ENCODE measurements around the gene SEC14L5.
A peak's percentile ranks its signal among the peaks of the same experiment; 100 is the strongest.
"Not testable (repeated sequence)": the region's sequence is repeated elsewhere in the genome, so short reads cannot be mapped to it uniquely, and the experiment has no call there.

Gene SEC14L5

GRCh38 chr16:4931381-4931780, 26.7 kb upstream of the SEC14L5 start:
- no peak for DNase-seq

GRCh38 chr16:4933433-4933832, 24.7 kb upstream of the SEC14L5 start:
- no peak for DNase-seq

GRCh38 chr16:4933871-4934395, 24.2 kb upstream of the SEC14L5 start:
- no peak for DNase-seq

GRCh38 chr16:4934591-4934990, 23.5 kb upstream of the SEC14L5 start:
- DNase-seq = no peak

- no peak for DNase-seq
These were observed 22.8 kb upstream of the SEC14L5 start for GRCh38 chr16:4935241-4935855.

GRCh38 chr16:4936181-4936990, 21.7 kb upstream of the SEC14L5 start:
- DNase-seq = no peak

GRCh38 chr16:4936991-4937781, 20.9 kb upstream of the SEC14L5 start, which contains the start of gene PPL:
Gene PPL (minus strand): TSS chr16:4937148. CDS start chr16:4937045, 103 bp downstream.
- DNase-seq = no peak

- no peak for DNase-seq
These were observed 20.1 kb upstream of the SEC14L5 start for GRCh38 chr16:4937782-4938682.

GRCh38 chr16:4938683-4939030, 19.5 kb upstream of the SEC14L5 start:
- DNase-seq = no peak

- DNase-seq = no peak
These were observed 17.4 kb upstream of the SEC14L5 start for GRCh38 chr16:4940719-4941118.

- no peak for DNase-seq
These were observed 15.6 kb upstream of the SEC14L5 start for GRCh38 chr16:4942481-4942880.

GRCh38 chr16:4944333-4945281, 13.5 kb upstream of the SEC14L5 start:
- DNase-seq = peak; percentile 92

GRCh38 chr16:4945560-4946502, 12.3 kb upstream of the SEC14L5 start:
- DNase-seq = no peak

GRCh38 chr16:4946917-4947316, 11.2 kb upstream of the SEC14L5 start:
- DNase-seq = no peak

GRCh38 chr16:4947722-4948503, 10.2 kb upstream of the SEC14L5 start:
- DNase-seq = no peak

- DNase-seq = no peak
These were observed 9.0 kb upstream of the SEC14L5 start for GRCh38 chr16:4948903-4949766.

GRCh38 chr16:4949986-4950385, 8.1 kb upstream of the SEC14L5 start:
- no peak for DNase-seq

- DNase-seq = not testable (repeated sequence)
These were observed 6.5 kb upstream of the SEC14L5 start for GRCh38 chr16:4951583-4951982.
